ENCODE data around the gene ZNF439.
"Not testable (repeated sequence)": the region's sequence is repeated elsewhere in the genome, so short reads cannot be mapped to it uniquely, and the experiment has no call there.

Gene ZNF439

GRCh38 chr19:11848200-11848593 lies 329 bp upstream of the ZNF439 start:
- peak in 1 of 2 donors; percentile 2 for ATAC-seq (replicated peaks)
- no peaks in the 10 kb centered on the region for H3K27me3 Mint-ChIP-seq

GRCh38 chr19:11850289-11850688 lies 1.8 kb downstream of the ZNF439 start:
- not testable (repeated sequence) for H3K27me3 Mint-ChIP-seq; ATAC-seq (replicated peaks); H3K9me3 Mint-ChIP-seq; H3K27ac Mint-ChIP-seq; DNase-seq
- Mint-ChIP-seq H3K36me3 (peaks cover 22 to 24% of the 10 kb centered on the region in 2 donors), H3K4me1 (peaks cover 19 to 36% of the 10 kb centered on the region in 2 donors), H3K4me3 (peak overlapping the region in 1 of 2 donors; percentile 88)

More at GRCh38 chr19:11848200-11848593, 329 bp upstream of the ZNF439 start:
- Mint-ChIP-seq H3K9me3 (no peaks in the 10 kb centered on the region), H3K4me3 (peak overlapping the region; percentile 88 to 98), H3K4me1 (peaks cover 21 to 41% of the 10 kb centered on the region in 2 donors), H3K27ac (peak overlapping the region; percentile 94), H3K36me3 (peaks cover 16 to 17% of the 10 kb centered on the region in 2 donors)
- DNase-seq = no peak

- H3K27ac Mint-ChIP-seq = no peak overlapping the region
- no peaks in the 10 kb centered on the region for H3K9me3 Mint-ChIP-seq
- peaks cover 42 to 43% of the 10 kb centered on the region in 2 donors for H3K36me3 Mint-ChIP-seq
- DNase-seq = no peak
- no peak for ATAC-seq (replicated peaks)
- peaks cover 24 to 36% of the 10 kb centered on the region in 2 donors for H3K4me1 Mint-ChIP-seq
- no peaks in the 10 kb centered on the region for H3K27me3 Mint-ChIP-seq
- no peak overlapping the region for H3K4me3 Mint-ChIP-seq
Observed at GRCh38 chr19:11853358-11853757, 4.8 kb downstream of the ZNF439 start.

GRCh38 chr19:11856596-11857250 lies 8.2 kb downstream of the ZNF439 start:
- Mint-ChIP-seq H3K4me1 (peaks cover 9 to 19% of the 10 kb centered on the region in 2 donors), H3K27me3 (no peaks in the 10 kb centered on the region), H3K4me3 (no peak overlapping the region), H3K36me3 (peaks cover 51 to 60% of the 10 kb centered on the region in 2 donors), H3K9me3 (peaks cover 0 to under 1% of the 10 kb centered on the region in 2 donors), H3K27ac (peak overlapping the region; percentile 20)
- DNase-seq (no peak), ATAC-seq (replicated peaks) (no peak)

GRCh38 chr19:11860721-11861120 lies 12.2 kb downstream of the ZNF439 start:
- H3K4me3 Mint-ChIP-seq = no peak overlapping the region
- H3K9me3 Mint-ChIP-seq = peaks cover 3 to 9% of the 10 kb centered on the region in 2 donors
- ATAC-seq (replicated peaks) (no peak), DNase-seq (no peak)
- H3K27ac Mint-ChIP-seq = no peak overlapping the region
- H3K4me1 Mint-ChIP-seq = peaks cover 7 to 18% of the 10 kb centered on the region in 2 donors
- no peaks in the 10 kb centered on the region for H3K27me3 Mint-ChIP-seq
- H3K36me3 Mint-ChIP-seq = peaks cover 68 to 82% of the 10 kb centered on the region in 2 donors

DNA sequence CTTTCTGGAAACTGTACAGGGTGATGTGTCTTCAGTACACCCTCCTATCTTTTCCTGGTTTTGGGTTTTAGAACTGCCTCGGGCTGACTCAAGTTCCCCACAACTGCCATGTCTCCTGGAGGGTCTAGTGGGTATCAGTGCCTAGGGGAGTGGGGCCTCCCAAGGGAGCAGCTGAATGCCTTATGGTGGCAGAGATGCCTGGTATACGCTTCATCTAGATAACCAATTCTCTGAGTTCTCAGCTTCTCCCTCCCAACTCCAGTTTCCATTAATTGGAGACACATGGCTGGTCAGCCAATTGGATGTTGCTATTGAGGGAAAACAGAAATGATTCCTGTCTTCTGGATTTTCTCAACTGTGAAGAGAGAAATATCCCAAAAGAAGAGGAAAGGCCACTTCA lies 12.8 kb downstream of the ZNF439 start:
- Mint-ChIP-seq H3K9me3 (peaks cover 3 to 12% of the 10 kb centered on the region in 2 donors), H3K4me1 (peaks cover 5 to 12% of the 10 kb centered on the region in 2 donors), H3K27me3 (no peaks in the 10 kb centered on the region), H3K27ac (no peak overlapping the region), H3K36me3 (peaks cover 68 to 83% of the 10 kb centered on the region in 2 donors), H3K4me3 (no peak overlapping the region)
- DNase-seq (no peak), ATAC-seq (replicated peaks) (no peak)

- not testable (repeated sequence) for H3K4me1 Mint-ChIP-seq; DNase-seq; H3K27ac Mint-ChIP-seq; H3K27me3 Mint-ChIP-seq; ATAC-seq (replicated peaks); H3K4me3 Mint-ChIP-seq
- Mint-ChIP-seq H3K9me3 (peaks cover 25 to 27% of the 10 kb centered on the region in 2 donors), H3K36me3 (peaks cover 61 to 82% of the 10 kb centered on the region in 2 donors)
Observed at GRCh38 chr19:11867766-11868165, 19.2 kb downstream of the ZNF439 start.

GRCh38 chr19:11868188-11868587 lies 19.7 kb downstream of the ZNF439 start:
- Mint-ChIP-seq H3K36me3 (peaks cover 59 to 78% of the 10 kb centered on the region in 2 donors), H3K27ac (no peak overlapping the region), H3K27me3 (no peaks in the 10 kb centered on the region), H3K9me3 (peaks cover 25 to 26% of the 10 kb centered on the region in 2 donors), H3K4me1 (no peaks in the 10 kb centered on the region), H3K4me3 (no peak overlapping the region)
- ATAC-seq (replicated peaks) (no peak), DNase-seq (no peak)

DNA sequence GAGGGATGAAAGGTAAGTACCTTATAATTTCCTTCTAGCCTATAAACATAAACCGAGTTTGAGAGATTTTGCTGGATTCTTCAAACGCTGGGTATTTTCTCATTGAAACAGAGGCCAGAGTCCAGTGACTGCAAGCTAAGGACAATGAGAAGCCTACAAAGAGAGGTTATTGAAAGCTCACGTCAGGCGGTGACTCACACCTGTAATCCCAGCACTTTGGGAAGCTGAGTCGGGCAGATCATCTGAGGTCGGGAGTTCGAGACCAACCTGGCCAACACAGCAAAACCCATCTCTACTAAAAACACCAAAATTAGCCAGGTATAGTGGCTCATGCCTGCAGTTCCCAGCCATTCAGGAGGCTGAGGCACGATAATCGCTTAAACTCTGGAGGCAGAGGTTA lies 24.1 kb downstream of the ZNF439 start:
- H3K4me3 Mint-ChIP-seq = no peak overlapping the region
- H3K36me3 Mint-ChIP-seq = peaks cover 24 to 35% of the 10 kb centered on the region in 2 donors
- no peaks in the 10 kb centered on the region for H3K27me3 Mint-ChIP-seq
- peaks cover 0 to 2% of the 10 kb centered on the region in 2 donors for H3K4me1 Mint-ChIP-seq
- H3K27ac Mint-ChIP-seq = no peak overlapping the region
- no peak for DNase-seq
- peaks cover 14 to 18% of the 10 kb centered on the region in 2 donors for H3K9me3 Mint-ChIP-seq
- no peak for ATAC-seq (replicated peaks)

- ATAC-seq (replicated peaks) (no peak), DNase-seq (no peak)
- Mint-ChIP-seq H3K9me3 (peaks cover 8% of the 10 kb centered on the region in 2 donors), H3K27ac (no peak overlapping the region), H3K36me3 (peaks cover 13 to 24% of the 10 kb centered on the region in 2 donors), H3K27me3 (no peaks in the 10 kb centered on the region), H3K4me3 (no peak overlapping the region), H3K4me1 (peaks cover 0 to 2% of the 10 kb centered on the region in 2 donors)
Observed at GRCh38 chr19:11873762-11874161, 25.2 kb downstream of the ZNF439 start.

DNA sequence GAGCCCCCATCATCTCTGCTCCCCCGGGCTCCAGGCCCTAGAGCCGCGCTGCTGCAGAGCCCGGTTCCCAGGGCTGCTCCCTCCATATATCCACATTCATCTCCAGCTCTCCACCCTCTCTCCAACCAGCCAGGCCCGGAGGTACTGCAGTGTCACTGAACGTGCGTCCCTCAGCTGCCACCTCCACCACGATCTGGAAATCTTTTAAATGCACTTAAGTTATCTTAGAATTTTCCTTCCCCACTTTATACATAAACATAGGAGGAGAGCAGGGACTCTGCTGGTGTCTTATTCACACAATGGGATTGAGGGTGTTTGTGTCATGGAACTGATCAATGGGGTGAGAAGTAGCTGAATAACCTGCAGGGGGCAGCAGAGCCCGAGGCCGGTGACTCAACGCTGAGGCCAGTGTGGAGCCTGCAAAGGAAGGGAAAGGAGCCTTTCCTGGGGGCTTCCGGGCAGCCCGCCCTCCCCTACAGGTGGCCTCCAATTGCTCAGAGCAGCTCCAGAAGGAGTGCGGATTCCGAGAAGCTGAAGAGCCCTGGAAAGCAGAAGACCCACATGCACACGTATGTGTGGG lies 31.3 kb downstream of the ZNF439 start:
- not testable (repeated sequence) for H3K9me3 Mint-ChIP-seq, H3K27me3 Mint-ChIP-seq, H3K36me3 Mint-ChIP-seq, H3K4me3 Mint-ChIP-seq, DNase-seq, H3K4me1 Mint-ChIP-seq
- peak; percentile 45 to 47 for ATAC-seq (replicated peaks)
- peak overlapping the region; percentile 15 for H3K27ac Mint-ChIP-seq

DNA sequence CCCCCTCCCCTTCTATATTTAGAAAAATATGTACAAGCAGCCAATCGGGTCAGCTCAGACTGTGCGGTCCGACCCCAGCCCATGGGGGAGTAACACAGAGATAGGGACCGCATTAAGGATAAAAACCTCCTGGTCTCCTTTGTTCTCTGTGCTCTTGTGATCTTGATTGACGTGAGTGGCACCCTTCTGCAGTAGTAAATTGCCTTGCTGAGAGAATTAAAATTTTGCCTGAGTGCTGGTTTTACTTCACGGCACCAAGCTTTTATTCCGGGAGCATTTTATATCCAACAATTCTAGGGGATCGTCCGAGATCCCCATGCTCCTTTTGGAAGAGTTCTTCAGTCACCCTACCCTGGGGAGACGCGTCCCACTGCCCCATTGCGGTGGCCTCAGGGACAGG lies 32.1 kb downstream of the ZNF439 start:
- Mint-ChIP-seq H3K4me3 (no peak overlapping the region), H3K36me3 (peaks cover 1 to 4% of the 10 kb centered on the region in 2 donors), H3K27me3 (no peaks in the 10 kb centered on the region), H3K9me3 (peaks cover 0 to 3% of the 10 kb centered on the region in 2 donors), H3K27ac (no peak overlapping the region), H3K4me1 (peaks cover 5 to 7% of the 10 kb centered on the region in 2 donors)
- DNase-seq (no peak), ATAC-seq (replicated peaks) (no peak)

- DNase-seq (peak; percentile 48), ATAC-seq (replicated peaks) (peak; percentile 78 to 87)
- no peaks in the 10 kb centered on the region for H3K27me3 Mint-ChIP-seq
- no peak overlapping the region for H3K27ac Mint-ChIP-seq
- peaks cover 1 to 4% of the 10 kb centered on the region in 2 donors for H3K36me3 Mint-ChIP-seq
- peaks cover 2 to 4% of the 10 kb centered on the region in 2 donors for H3K9me3 Mint-ChIP-seq
- H3K4me3 Mint-ChIP-seq = no peak overlapping the region
- H3K4me1 Mint-ChIP-seq = peaks cover 5 to 7% of the 10 kb centered on the region in 2 donors
Observed at GRCh38 chr19:11881151-11881800, 32.8 kb downstream of the ZNF439 start.

DNA sequence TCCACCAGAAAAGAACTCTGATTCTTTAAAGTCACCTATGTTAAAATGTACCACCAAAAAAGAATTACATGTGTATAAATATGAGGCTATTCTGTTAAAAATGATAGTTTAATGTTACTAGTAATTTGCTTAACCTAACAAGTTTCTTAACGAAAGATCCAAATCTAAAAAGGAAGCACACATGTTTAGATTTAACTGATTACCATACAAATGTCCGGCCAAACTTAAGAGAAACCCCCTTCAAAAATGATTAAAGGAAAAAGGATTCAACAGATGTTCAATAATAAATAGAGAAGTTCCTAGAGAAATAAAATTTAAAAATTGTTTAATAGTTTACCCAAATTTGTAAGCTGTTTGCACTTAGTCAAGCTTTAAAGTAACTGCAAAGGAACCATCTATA lies 34.1 kb downstream of the ZNF439 start:
- Mint-ChIP-seq H3K27me3 (no peaks in the 10 kb centered on the region), H3K4me1 (peaks cover 6 to 13% of the 10 kb centered on the region in 2 donors), H3K4me3 (no peak overlapping the region), H3K9me3 (peaks cover 4 to 5% of the 10 kb centered on the region in 2 donors), H3K27ac (no peak overlapping the region), H3K36me3 (peaks cover 1 to 10% of the 10 kb centered on the region in 2 donors)
- ATAC-seq (replicated peaks) = no peak
- DNase-seq = no peak
